NCI-H82 treated with DMSO at 0.1 percent for 48 hours (cell line): ENCODE results near the gene DHRSX.

Experiments used
- DNase-seq: peaks from one replicate; lab custom pipeline; 2025; ENCODE audit not compliant: unreplicated experiment; lab: John Stamatoyannopoulos, UW

The DHRSX gene

GRCh38 chrX:2172359-2172758 lies 328.4 kb downstream of the DHRSX start:
- no peak for DNase-seq
